SH-SY5Y (cell line): ENCODE data around the gene IRF3.

Experiments used
- GATA2 ChIP-seq: IDR thresholded peaks from 2 replicates; pipeline ENCODE4 v1.6.1; 2011; ENCODE audit warnings: mild to moderate bottlenecking, low read depth, low read length
- GATA3 ChIP-seq: IDR thresholded peaks from 2 replicates; pipeline ENCODE4 v1.6.1; 2011; ENCODE audit warnings: low read depth, mild to moderate bottlenecking, low read length, moderate library complexity

- TF ChIP-seq GATA3: no peak
- no peak for TF ChIP-seq GATA2
Measured at GRCh38 chr19:49678985-49679770, 13.5 kb upstream of the IRF3 start.
